HG02763 (cell line): Measurements from ENCODE around the gene IRS1.
A peak's percentile ranks its signal among the peaks of the same experiment; 100 is the strongest.

Experiments
- ATAC-seq: cut with Tn5 transposase; IDR thresholded peaks from one replicate; pipeline ENCODE4 v1.9.1; 2021; ENCODE audit warnings: mild to moderate bottlenecking, moderate library complexity; ENCODE audit not compliant: unreplicated experiment

IRS1 gene

DNA sequence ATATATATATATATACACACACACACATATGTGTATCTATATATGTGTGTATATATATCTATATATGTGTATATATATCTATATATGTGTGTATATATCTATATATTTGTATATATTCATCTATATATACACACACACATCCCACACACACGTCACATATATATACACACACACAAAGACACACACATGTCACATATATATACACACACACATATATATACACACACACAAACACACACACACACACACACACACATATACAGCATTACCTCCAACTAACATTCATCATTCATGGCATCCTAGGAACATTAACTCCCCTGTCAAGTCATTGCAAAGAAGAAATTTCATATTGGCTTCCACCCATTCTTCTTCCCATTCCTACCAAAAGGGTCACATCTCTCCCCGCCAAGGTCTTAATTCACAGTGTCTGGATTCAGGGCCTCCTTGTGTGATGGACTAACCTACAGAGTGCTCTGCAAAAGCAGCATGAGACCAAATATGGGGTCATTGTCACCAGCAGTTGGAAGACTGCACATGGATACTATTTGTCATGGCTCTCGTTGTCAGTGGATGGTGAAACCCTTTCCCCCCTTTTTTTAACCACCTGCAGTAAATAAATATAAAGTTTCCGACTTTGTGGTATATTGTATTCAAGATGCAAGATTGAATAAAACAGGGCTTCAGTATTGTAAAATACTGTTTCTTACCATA lies 67.0 kb downstream of the IRS1 start:
- no peak for ATAC-seq

DNA sequence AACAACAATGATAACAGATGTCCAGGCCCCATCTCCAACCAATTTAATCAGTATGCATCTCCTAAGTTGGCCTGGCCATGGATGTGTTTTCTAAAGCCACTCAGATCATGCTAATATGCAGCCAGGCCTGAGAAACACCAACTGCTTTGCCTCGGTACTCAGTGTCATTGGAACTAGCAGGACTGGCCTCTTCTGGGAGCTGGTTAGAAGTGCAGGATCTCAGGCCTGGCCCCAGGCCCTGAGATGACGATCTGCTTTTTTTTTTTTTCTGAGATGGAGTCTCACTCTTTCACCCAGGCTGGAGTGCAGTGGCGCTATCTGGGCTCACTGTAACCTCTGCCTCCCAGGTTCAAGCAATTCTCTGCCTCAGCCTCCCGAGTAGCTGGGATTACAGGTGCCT lies 69.1 kb downstream of the IRS1 start:
- no peak for ATAC-seq

DNA sequence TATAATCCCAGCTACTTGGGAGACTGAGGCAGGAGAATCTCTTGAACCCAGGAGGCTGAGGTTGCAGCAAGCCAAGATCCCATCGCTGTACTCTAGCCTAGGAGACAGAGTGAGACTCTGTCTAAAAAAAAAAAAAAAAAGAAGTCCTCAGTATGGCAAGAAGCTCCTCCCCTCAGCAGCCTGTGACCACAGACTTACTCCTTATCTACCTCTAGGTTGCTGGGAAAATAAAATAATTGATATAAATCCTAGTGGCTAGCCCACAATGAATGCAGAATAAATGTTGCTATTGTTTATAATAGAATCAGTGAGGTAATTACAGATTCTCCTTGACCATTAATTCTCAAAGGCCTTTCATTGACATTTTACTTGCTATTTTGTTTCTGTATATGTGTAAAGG lies 70.6 kb downstream of the IRS1 start:
- no peak for ATAC-seq

DNA sequence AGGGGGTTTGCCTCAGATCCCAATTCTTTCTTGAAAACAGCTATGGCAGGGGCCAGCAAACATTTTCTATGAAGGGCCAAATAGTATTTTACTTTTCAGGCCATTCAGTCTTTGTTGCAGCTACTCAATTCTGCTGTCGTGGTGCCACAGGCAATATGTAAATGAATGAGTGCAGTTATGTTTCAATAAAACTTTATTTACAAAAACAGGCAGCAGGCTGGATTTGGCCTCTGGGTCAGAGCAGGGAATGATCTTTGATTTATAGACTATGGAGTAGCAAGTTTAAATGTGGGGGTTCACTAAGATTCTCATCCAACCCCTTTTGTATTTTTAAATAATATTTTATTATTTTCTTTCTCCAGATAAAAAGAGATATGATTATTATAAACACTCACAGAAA lies 72.4 kb downstream of the IRS1 start:
- no peak for ATAC-seq

DNA sequence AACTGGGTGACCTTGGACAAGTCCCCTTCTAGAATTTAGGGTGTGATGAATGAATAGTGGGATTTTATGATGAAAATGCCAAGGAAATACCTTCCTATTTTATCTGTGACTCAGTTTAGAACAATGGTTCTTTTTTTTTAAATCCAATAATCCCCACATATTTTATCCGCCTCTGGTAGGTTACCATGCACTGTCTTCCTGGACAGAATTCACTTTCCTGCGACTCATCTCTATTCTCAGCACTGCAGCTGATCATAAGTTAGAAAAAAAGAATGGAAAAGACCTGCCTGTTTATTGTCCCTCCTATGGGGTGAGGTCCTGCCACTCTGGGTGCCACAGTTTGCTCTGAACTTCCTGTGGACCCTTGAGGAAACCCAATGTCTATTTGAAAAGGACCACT lies 73.1 kb downstream of the IRS1 start:
- no peak for ATAC-seq

DNA sequence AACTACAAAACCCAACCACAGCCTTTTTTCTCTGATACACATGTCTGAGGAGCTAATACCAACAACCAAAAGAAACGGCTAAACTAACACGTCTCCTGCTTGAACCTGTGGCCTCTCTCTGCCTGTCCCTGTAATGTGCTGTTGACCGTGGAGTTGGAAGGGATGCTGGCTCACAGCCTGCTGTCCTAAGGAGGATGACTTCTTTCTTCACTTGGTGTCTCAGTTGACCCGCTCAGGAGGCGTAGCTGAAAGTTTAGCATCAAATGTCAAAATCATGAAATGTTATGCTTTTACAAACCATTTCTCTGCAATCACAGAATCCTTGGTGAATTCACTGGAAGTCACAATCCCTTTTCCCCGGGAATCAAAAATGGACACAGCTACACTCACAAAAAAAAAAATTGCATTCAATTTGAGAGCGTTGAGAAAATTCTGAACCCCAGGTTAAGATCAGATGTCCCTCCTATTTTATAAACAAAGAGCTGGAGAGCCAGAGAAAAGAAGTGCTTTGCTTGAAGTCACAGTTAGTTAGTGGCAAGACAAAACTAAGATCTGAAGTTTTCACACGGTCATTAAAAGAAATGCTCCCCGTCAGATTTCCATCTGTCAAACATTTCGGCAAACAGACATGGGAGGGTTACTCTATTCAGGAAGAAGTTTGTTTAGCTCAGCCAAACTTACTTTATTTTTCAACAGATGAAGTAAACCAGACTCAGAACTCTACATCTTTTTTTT lies 74.3 kb downstream of the IRS1 start:
- no peak for ATAC-seq

DNA sequence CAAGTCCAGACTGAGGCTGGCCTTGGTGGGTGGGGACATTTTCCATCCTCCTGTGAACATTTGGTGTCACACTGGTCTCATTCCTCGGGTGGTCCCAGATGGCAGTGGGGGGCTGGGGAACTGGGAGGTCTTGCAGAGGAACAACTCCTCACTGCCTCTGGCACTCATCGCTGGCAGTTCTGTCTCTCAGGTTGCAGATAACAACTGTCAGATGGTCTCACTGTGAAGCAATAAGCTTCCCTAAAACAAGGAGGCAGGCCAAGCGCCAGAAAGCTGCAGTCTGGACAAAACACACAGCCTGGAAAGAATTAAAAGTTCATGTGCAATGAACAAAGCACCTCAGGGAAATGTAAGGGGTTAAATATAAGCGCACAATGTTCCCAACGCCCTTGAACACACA lies 78.1 kb downstream of the IRS1 start:
- ATAC-seq: no peak

DNA sequence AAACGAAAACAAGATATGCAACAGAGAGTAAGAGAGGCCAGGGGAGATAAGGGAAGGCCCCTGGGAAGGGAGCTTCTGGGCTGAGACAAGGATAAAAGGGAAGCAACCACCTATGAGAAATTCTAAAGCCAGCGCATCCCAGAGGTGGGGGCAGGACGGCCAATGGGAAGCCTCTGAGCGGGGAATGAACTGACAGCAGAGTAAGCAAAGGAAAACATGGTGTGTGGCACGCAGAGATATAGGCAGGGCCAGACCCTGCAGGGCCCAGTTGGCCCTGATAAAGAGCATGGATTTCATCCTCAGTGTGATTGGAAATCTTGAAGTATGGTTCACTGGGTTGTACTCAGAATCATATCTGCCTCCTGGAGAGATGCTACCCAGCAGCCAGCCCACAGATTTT lies 78.7 kb downstream of the IRS1 start:
- ATAC-seq: no peak

DNA sequence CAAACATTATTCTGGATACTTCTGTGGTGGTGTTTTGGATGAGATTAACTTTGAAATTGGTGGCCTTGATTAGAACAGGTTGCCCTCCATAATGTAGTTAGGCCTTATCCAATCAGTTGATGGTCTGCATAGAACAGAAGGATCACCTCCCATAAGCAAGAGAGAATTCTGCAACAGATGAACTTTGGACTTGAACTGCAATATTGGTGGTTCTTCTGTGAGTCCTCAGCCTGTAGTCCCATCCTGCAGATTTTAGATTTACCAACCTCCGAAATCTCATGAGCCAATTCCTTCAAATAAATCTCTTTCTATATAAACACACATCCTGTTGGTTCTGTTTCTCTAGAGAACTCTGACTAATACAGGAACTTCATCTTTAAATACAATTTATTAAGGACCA lies 81.9 kb downstream of the IRS1 start:
- ATAC-seq: no peak

DNA sequence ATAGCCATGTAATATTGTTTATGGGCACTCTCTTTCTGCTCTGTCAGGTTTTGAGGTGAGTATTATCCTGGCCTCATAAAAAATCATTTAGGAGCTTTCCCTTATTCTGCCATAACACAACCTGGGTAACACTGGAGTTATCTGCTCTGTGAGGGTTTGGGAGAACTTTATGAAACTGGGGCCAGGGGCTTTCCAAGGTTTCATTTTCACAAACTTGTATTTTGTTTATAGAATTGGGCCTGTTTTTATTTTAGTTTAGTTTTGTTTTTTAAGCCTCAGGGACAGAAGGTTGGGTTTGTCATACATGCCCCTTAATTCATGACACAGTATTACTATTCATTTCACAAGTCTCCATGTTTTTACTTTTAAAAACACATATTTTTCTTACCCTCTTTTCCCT lies 83.5 kb downstream of the IRS1 start:
- no peak for ATAC-seq

DNA sequence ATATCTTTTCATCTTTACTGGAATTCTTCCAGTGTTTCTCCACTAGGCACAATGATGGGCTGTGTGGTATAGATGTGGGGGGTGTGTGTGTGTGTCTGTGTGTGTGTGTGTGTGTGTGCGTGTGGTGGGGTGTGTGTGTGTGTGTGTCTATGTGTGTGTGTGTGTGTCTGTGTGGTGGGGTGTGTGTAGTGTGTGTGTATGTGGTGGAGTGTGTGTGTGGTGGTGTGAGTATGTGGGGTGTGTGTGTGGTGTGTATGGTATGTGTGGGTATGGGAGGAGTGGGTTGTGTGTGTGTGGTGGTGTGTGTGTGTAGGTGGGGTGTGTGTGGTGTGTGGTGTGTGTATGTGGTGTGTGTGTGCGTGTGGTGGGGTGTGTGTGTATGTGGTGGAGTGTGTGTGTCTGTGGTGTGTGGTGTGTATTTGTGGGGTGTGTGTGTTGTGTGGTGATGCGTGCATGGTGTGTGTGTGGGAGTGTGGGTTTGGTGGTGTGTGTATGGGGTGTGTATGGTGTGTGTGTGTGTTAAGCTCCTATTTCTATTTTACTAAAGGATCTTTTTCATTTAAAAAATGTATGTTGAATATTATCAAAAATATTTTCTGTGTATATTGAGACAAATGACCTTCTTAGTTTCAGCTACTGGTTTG lies 84.2 kb downstream of the IRS1 start:
- ATAC-seq: no peak

DNA sequence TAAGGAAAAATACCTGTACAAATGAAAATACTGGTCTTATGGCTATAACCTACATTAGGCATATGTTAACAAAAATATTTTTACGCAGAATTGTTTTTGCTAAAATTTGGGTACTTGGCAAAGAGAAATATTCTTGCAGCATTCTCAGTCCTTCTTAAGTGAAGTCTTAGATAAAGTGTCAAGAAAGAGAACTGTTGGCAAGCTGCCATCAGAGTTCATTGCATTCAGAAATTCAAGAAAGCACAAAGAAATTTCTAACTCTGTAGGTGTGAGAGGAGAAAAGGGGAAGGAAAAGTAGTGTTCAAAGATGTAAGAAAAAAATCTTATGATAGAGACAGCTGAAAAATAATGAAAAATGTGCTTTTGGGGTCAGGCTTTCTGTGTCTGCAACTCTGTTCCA lies 86.7 kb downstream of the IRS1 start:
- ATAC-seq: no peak

DNA sequence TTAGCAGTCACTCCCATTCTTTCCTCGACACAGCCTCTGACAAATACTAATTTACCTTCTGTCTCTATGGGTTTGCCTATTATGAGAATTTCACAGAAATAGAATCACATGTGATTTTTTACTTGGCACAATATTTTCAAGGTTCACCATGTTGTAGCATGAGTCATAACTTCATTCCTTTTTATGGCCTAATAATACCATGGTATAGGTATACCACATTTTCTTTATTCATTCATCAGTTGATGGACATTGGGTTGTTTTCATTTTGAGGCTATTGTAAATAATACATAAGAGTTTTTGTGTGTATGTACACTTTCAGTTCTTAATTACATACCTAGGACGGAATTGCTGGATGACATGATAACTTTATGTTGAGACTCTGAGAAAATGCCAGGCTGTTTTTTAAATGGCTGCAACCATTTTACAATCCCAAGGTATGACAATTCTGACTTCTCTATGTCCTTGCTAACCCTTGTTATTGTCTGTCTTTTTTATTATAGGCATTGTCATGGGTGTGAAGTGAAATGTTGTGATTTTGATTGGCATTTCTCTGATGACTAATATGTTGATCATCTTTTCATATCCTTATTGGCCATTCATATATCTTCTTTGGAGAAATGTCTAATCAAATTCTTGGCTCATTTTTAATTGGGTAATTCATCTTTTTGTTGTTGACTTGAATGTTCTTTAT lies 87.9 kb downstream of the IRS1 start:
- ATAC-seq: no peak

DNA sequence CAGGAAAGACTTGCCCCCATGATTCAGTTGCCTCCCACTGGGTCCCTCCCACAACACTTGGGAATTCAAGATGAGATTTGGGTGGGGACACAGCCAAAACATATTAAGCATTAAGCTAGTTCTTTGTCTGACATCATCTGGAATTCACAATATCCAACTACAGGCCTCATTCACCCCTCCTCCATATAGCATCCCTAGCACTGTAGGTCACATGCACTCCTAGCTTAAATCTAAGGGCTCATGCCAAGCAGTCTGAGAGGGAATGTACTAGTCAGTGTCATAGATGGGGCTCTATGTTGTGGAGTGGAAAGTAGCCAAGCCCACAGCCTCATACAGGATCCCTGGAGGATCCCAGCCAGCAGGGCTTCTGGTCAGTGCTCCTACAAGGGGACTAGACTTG lies 92.1 kb downstream of the IRS1 start:
- no peak for ATAC-seq

DNA sequence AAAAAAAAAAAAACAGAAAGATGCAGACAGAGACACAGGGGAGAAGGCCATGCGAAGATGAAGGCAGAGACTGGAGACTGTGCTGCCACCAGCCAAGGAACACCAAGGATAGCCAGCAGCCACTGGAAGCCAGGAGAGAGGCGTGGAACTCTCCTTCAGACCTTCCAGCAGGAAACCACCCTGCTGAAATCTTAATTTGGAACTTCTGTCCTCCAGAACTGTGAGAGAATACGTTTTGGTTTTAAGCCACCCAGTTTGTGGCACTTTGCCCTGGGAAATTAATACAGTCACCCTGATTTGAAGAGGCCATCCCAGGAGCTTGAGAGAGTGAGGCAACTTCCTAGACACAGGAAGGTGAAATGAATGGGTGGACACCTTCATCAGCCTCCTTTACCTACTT lies 93.7 kb downstream of the IRS1 start:
- no peak for ATAC-seq

DNA sequence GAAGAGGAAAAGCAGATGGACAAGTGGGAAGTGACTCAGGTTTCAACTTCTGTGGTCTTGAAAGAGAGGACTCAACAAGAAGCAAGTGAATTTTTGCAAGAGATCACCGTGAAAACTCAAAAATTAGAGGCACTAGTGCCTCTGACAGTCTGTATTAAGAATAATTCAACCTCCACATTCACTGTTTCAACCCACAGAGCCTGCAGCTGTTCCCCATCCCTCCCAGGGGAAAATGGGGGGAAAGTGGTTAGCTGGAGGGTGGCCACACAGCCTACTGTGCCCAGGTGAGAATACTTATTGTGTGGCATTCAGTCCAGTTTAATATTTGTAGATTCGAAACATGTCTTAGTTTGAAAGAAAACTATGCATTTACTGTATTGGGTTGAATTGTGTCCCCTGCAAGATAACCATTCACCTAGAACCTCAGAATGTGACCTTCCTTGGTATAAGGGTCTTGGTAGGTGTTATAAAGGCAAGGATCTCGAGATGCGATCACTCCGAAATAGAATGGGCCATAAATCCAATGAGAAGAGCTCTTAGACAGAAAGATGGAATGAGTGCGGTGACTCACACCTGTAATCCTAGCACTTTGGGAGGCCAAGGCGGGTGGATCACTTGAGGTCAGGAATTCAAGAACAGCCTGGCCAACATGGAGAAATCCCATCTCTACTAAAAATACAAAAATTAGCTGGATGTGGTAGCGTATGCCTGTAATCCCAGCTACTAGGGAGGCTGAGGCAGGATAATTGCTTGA lies 94.3 kb downstream of the IRS1 start:
- ATAC-seq: no peak

DNA sequence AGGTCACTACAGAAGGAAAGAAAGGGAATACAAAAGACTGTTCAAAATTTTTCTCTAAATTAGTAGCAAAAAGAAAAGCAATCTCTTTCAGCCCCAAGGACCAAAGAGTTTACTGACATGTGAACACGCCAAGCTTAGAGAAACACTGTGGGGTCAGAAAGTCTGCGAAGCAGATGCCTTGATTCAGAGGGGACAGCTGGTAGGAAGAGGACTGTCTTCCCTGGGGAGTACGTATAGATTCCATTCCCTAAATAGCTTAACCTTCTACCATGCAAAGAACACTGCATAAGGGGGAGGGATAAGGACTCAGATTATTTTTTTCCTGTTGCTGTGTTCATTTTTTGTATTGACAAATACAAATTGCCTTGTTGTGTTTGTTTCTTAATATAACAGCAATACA lies 96.1 kb downstream of the IRS1 start:
- ATAC-seq: no peak

DNA sequence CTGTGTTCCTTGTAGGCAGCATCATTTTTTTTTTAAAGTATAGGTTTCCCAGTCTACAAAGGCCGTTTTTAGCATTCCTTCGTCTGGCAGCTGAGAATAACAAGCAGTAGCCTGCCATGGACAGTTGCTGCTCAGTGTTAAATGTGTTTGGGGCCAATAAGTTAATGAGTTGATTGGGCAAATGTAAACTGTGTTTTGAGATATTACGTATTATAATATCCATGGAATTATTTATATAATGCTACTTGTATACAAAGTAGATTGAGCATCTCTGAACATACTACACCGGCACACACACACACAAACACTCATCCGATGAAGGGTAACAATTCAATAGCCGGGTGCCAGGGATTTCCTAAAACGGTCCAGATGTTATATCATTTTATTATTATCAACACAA lies 97.2 kb downstream of the IRS1 start:
- ATAC-seq: no peak

DNA sequence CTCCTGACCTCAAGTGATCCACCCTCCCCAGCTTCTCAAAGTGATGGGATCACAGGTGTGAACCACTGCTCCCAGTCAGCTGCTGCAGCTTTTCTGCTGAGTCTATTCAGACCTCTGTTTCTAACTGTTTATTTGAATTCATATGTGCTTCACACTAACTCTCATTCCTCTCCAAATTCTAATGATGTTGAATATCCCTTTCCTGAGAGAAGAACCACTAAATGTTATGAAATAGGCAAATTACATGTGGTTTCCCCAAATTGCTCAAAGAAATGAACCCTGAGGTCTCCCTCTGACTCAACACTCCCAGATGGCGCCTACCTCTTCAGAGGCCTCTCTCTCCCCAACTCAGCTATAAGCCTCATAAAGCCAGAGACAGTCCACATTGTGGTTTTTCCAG lies 98.6 kb downstream of the IRS1 start:
- peak; percentile 74 for ATAC-seq

DNA sequence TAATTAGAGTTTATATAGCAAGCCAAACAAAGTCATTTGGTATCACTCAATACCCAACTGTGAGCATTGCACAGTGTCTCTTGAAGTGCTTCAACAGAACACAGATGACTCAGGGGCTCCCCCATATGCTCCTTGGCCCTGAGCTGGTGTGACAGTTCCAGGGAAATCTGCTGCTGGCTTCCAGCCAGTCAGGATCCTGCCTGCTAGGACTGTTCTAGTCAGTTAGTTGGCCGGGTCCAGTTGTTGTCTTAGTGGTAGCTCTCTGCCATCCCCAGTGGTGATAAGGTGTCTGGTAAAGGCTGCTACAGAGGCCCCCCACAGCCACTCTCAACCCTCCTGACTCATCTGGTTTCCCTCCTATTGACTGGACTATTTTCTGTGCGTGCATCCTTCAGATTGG lies 100.3 kb downstream of the IRS1 start:
- no peak for ATAC-seq

DNA sequence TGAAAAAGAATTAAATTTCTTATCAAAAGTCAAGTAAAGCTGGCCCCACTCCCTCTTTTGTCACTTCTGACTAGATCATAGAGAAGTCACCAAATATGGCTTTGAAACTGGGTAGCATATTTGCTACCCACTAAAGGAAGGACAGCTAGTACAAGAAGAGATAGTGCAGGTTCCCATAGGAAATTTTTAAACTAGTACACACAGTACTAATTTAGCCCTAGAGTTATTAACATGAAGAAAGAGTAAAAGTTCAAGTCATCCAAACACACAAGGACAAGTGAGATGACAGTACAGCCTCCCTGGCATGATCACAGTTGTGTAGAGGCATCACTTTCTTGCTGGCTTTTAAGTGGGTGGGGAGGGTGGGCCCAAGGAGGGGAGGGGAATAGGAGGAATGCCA lies 100.9 kb downstream of the IRS1 start:
- ATAC-seq: no peak
